HL-60/S4 treated with phorbol 12-myristate 13-acetate at 8.2 ng/mL for 4 days and 3 days (cell line): ENCODE results near the gene EHMT2.
"Not testable (repeated sequence)": the region's sequence is repeated elsewhere in the genome, so short reads cannot be mapped to it uniquely, and the experiment has no call there.

ENCODE experiments used
- in situ Hi-C: fragments of 300-500 bp; cut with MboI; formaldehyde crosslinking; loops from 2 replicates; pipeline ENCODE4 v1.15.0; 2022; ENCODE audit warnings: low sequenced_read_pairs

The EHMT2 gene

GRCh38 chr6:31842053-31842452 lies 55.4 kb downstream of the EHMT2 start:
- in situ Hi-C loops, result no loop called here

GRCh38 chr6:31839779-31840126 lies 57.7 kb downstream of the EHMT2 start:
- in situ Hi-C loops, result not testable (repeated sequence)

DNA sequence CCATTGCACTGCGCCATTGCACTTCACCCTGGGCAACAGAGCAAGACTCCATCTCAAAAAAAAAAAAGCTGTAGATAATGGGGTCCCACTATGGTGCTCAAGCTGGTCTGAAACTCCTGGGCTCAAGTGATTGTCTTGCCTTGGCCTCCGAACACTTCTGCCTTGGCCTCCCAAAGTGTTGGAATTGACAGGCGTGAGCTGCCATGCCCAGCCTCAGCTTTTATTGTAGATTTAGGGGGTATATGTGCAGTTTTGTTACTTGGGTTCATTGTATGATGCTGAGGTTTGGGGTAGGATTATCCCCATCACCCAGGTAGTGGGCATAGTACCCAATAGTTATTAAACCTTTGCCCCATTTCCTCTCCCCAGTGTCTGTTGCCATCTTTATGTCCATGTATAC lies 58.5 kb downstream of the EHMT2 start:
- in situ Hi-C loops, result no loop called here

- in situ Hi-C loops, result not testable (repeated sequence)
Measured at GRCh38 chr6:31838114-31838553, 59.4 kb downstream of the EHMT2 start.

GRCh38 chr6:31837369-31838113 lies 60.0 kb downstream of the EHMT2 start:
- in situ Hi-C loops, result no loop called here

GRCh38 chr6:31836474-31837368 lies 60.8 kb downstream of the EHMT2 start:
- in situ Hi-C loops, result no loop called here

GRCh38 chr6:31836047-31836473 lies 61.4 kb downstream of the EHMT2 start:
- in situ Hi-C loops, result no loop called here

DNA sequence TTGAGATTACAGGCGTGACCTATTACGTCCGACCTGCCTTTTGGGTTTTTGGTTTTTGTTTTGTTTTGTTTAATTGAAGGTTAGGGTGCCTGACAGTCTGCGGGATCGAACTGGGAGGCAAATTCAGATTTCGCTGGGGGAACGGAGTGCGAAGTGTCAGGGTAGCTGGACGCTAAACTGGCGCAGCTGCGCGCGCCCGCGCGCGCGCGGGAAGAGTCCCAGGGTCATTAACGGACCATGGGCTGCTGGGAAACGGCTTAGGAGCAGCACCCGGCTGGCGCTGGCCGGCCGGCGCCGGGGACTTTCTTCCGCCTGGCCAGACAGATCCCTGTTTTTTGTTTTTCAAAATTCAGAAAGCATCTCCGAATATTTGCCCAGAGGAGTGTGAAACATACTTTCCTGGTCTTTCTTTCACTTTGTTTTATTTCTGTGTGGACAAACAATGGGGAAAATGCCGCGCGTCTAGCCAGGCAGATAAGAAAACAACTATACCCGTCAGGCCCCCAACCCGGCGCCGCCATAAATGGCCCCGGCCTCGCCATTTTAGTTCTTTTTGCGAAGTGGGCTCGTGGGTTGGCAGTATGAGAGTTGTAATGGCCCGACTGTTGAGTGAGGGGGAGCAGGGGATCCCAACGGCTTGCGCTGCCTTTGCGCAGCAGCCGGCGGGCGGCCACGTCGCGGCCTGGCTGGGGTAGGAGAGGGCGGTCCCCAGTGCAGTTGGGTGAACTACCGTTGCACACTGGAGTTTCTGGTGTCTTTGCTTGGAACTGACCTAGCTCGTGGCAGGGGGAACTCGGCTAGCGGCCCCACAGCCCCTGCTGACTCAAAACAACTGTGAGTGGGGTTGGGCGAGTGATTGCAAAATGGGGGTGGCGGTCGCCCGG lies 62.9 kb downstream of the EHMT2 start:
- in situ Hi-C loops, result no loop called here

- in situ Hi-C loops, result no loop called here
Measured at GRCh38 chr6:31831350-31832215, 65.9 kb downstream of the EHMT2 start.

GRCh38 chr6:31830886-31831335 lies 66.6 kb downstream of the EHMT2 start:
- in situ Hi-C loops, result no loop called here
